Endothelial cell of umbilical vein (primary cell): ENCODE results near the gene MRGPRD. TPM values are rescaled to one million over a fixed set of nuclear protein-coding genes. Genes with fewer than 3 reads are reported as not detected.
A peak's percentile ranks its signal among the peaks of the same experiment; 100 is the strongest.

Experiments used
- BruUV-seq: library from RNA; stranded (reverse); fragments of 400-500 nt; replicated peaks from 2 replicates; lab custom pipeline; 2021; lab: Mats Ljungman, UMichigan
- CTCF ChIA-PET: fragments of 300-600, 350-600 bp; sonication (Branson Sonifier 250); formaldehyde crosslinking; loops from one replicate; lab custom pipeline; 2021; ENCODE audit warnings: antibody characterized with exemption, inconsistent platforms; lab: Charles Lee
- POLR2A ChIA-PET: fragments of 300-600, 350-600 bp; sonication (Branson Sonifier 250); formaldehyde crosslinking; loops from one replicate; lab custom pipeline; 2021; ENCODE audit warnings: antibody characterized with exemption, inconsistent platforms; lab: Charles Lee
- DNase-seq: peaks from one replicate; pipeline ENCODE4 v3.0.0-alpha.2; 2011; ENCODE audit warnings: low read depth, low spot score
- FAIRE-seq: peaks from 2 replicates; lab custom pipeline; 2011; peaks lifted over from hg19 to GRCh38; lab: Jason Lieb, UNC
- H2AFZ ChIP-seq: 2 replicates; pipeline ENCODE4 v1.6.0; 2012; ENCODE audit warnings: low read depth, low read length, control low read depth, inconsistent platforms
- H3K27ac ChIP-seq: 2 replicates; pipeline ENCODE4 v1.5.1; 2011; ENCODE audit warnings: low read depth, mild to moderate bottlenecking, control low read depth, low read length, moderate library complexity; ENCODE audit not compliant: insufficient read depth
- H3K27me3 ChIP-seq, 2 experiments: 2 replicates each; pipeline versions ENCODE4 v1.6.0 to v1.6.1; 2011; ENCODE audit warnings: low read length in 2 of 2, mixed read lengths in 1 of 2; ENCODE audit not compliant: control insufficient read depth in 2 of 2, insufficient read depth in 2 of 2
- H3K36me3 ChIP-seq, 2 experiments: 2 replicates in 1 of 2; 3 replicates in 1 of 2; pipeline ENCODE4 v1.5.1; 2011; ENCODE audit warnings: low read length in 2 of 2, mild to moderate bottlenecking in 1 of 2, moderate library complexity in 1 of 2; ENCODE audit not compliant: control insufficient read depth in 2 of 2, insufficient read depth in 2 of 2; ENCODE audit errors: extremely low read depth in 1 of 2
- H3K4me1 ChIP-seq: 3 replicates; pipeline ENCODE4 v1.5.1; 2011; ENCODE audit warnings: mild to moderate bottlenecking, low read length; ENCODE audit not compliant: control insufficient read depth, insufficient read depth; ENCODE audit errors: extremely low read depth
- H3K4me2 ChIP-seq: 2 replicates; pipeline ENCODE4 v1.6.1; 2011; ENCODE audit warnings: low read length, control low read depth, mixed read lengths; ENCODE audit not compliant: insufficient read depth
- H3K4me3 ChIP-seq, 3 experiments: fragments of 200-600 bp in 1 of 3; sonication (generic), shearing (Covaris generic) in 1 of 3; replicated peaks in 1 of 3; 2 replicates each; pipeline ENCODE4 v1.5.1; 2011 to 2016; ENCODE audit warnings: control low read depth in 3 of 3, low read length in 3 of 3, mild to moderate bottlenecking in 2 of 3, inconsistent platforms in 1 of 3, low read depth in 1 of 3, moderate library complexity in 1 of 3; ENCODE audit not compliant: insufficient read depth in 1 of 3
- H3K79me2 ChIP-seq: 2 replicates; pipeline ENCODE4 v1.6.0; 2012; ENCODE audit warnings: low read length, inconsistent platforms; ENCODE audit not compliant: control insufficient read depth, insufficient read depth
- H3K9ac ChIP-seq: replicated peaks from 2 replicates; pipeline ENCODE3; 2011; ENCODE audit warnings: low read length, control low read depth; ENCODE audit not compliant: insufficient read depth; ENCODE audit errors: extremely low read depth
- H3K9me1 ChIP-seq: replicated peaks from 3 replicates; pipeline ENCODE4 v1.6.0; 2011; ENCODE audit warnings: mild to moderate bottlenecking, low read length; ENCODE audit not compliant: control insufficient read depth, insufficient read depth; ENCODE audit errors: extremely low read depth
- H3K9me3 ChIP-seq: replicated peaks from 2 replicates; pipeline ENCODE4 v1.5.1; 2012; ENCODE audit warnings: low read length, inconsistent platforms; ENCODE audit not compliant: control insufficient read depth, insufficient read depth
- H4K20me1 ChIP-seq: replicated peaks from 2 replicates; pipeline ENCODE3; 2011; ENCODE audit warnings: mild to moderate bottlenecking, low read length; ENCODE audit not compliant: control insufficient read depth, insufficient read depth; ENCODE audit errors: extremely low read depth
- EZH2 ChIP-seq: IDR thresholded peaks from 2 replicates; pipeline ENCODE4 v1.6.1; 2012; ENCODE audit warnings: borderline replicate concordance, low read depth, mild to moderate bottlenecking, moderate library complexity, low read length, inconsistent platforms; ENCODE audit not compliant: severe bottlenecking
- FOS ChIP-seq: IDR thresholded peaks from 2 replicates; pipeline ENCODE4 v1.6.1; 2011; ENCODE audit warnings: mild to moderate bottlenecking, low read length, moderate library complexity, borderline replicate concordance; ENCODE audit not compliant: insufficient read depth
- GATA2 ChIP-seq: IDR thresholded peaks from 2 replicates; pipeline ENCODE4 v1.7.0; 2011; ENCODE audit warnings: low read depth, mild to moderate bottlenecking, moderate library complexity, mixed read lengths, low read length; ENCODE audit not compliant: insufficient read length, insufficient read depth
- JUN ChIP-seq: IDR thresholded peaks from 2 replicates; pipeline ENCODE4 v1.6.1; 2011; ENCODE audit warnings: borderline replicate concordance, low read depth; ENCODE audit not compliant: insufficient read length, insufficient read depth
- MYC ChIP-seq: IDR thresholded peaks from one replicate; pipeline ENCODE4 v1.6.1; 2011; ENCODE audit warnings: mild to moderate bottlenecking, low read depth, low read length
- POLR2A ChIP-seq: IDR thresholded peaks from 2 replicates; pipeline ENCODE4 v1.6.1; 2012; ENCODE audit warnings: low read depth, mild to moderate bottlenecking, control low read depth, low read length
- POLR2AphosphoS5 ChIP-seq: IDR thresholded peaks from 2 replicates; pipeline ENCODE4 v1.6.1; 2012; ENCODE audit warnings: low read depth, mild to moderate bottlenecking, control low read depth, low read length, moderate library complexity; ENCODE audit not compliant: insufficient read depth
- dilution Hi-C: fragments of 300-500 bp; cut with MboI; formaldehyde crosslinking; loops from one replicate; pipeline ENCODE4 v1.15.0; 2019; ENCODE audit warnings: low sequenced_read_pairs; ENCODE audit not compliant: extremely low pct_ligation_motif_present
- intact Hi-C: fragments of 100-400 bp; cut with micrococcal nuclease; formaldehyde crosslinking; loops from one replicate; pipeline ENCODE4 v1.10.0; 2022
- polyA plus RNA-seq, 4 experiments: library from polyadenylated mRNA; depleted of rRNA in 3 of 4; stranded (reverse) in 3 of 4; unstranded in 1 of 4; fragments of >200 nt; gene quantifications; 2 replicates each; pipeline versions ENCODE4 v1.2.1 to v1.2.3, GENCODE V29; 2011 to 2012; ENCODE audit warnings: missing spikeins in 1 of 4
- total RNA-seq: library from RNA; stranded (reverse); gene quantifications from 2 replicates; pipeline ENCODE4 v1.2.3, GENCODE V29; 2021
- TF ChIP-seq, protein P1 (sequence below): IDR thresholded peaks from 2 replicates; pipeline ENCODE4 v1.6.1; 2011; ENCODE audit not compliant: insufficient read depth, insufficient read length
- TF ChIP-seq, protein P2 (sequence below), 2 donors: IDR thresholded peaks; 1 replicate in 1 of 2; 2 replicates in 1 of 2; pipeline ENCODE4 v1.5.1; 2011; ENCODE audit warnings: low read length in 2 of 2, mild to moderate bottlenecking in 2 of 2, moderate library complexity in 2 of 2, control low read depth in 1 of 2, inconsistent platforms in 1 of 2, low read depth in 1 of 2; ENCODE audit not compliant: insufficient read depth in 1 of 2; ENCODE audit errors: extremely low read depth in 1 of 2

The MRGPRD gene
- total and polyA plus RNA-seq, 2 donors (not counting 3 experiments of a cell fraction or from before 2014, with no cell fraction given): not detected

DNA sequence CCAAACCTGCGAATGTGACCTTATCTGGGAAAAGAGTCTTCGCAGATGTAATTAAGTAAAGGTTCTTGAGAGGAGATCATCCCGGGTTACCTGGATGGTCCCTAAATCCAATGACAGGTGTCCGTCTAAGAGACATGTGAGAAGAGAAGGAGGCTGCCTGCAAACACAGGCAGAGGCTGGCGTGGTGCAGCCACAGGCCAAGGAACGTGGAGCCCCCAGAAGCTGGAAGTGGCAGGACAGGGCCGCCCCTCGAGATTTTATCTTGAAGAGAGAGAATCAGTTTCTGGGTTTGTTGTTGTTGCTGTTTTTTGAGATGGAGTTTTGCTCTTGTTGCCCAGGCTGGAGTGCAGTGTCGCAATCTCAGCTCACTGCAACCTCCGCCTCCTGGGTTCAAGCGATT lies 33.6 kb downstream of the MRGPRD start:
- dilution Hi-C loops (no loop called here), intact Hi-C loops (no loop called here)
- Histone ChIP-seq H3K36me3 (no peaks in the 10 kb centered on the region), H3K27ac (no peak overlapping the region), H3K4me3 (no peak overlapping the region), H4K20me1 (no peaks in the 10 kb centered on the region), H3K4me2 (no peak overlapping the region), H3K4me1 (no peaks in the 10 kb centered on the region), H3K9ac (no peak overlapping the region), H3K9me1 (no peaks in the 10 kb centered on the region), H2AFZ (no peak overlapping the region), H3K9me3 (no peaks in the 10 kb centered on the region), H3K79me2 (no peaks in the 10 kb centered on the region), H3K27me3 (no peaks in the 10 kb centered on the region)
- FAIRE-seq: no peak
- ChIA-PET CTCF (interaction anchor here (1.3 kb wide), 1 partner anchor 10 kb away, joined by 3 read pairs; no protein-coding TSS in a partner anchor), POLR2A (no interaction called here)
- no TSS peak for BruUV-seq
- no peak for DNase-seq
- TF ChIP-seq GATA2: no peak

DNA sequence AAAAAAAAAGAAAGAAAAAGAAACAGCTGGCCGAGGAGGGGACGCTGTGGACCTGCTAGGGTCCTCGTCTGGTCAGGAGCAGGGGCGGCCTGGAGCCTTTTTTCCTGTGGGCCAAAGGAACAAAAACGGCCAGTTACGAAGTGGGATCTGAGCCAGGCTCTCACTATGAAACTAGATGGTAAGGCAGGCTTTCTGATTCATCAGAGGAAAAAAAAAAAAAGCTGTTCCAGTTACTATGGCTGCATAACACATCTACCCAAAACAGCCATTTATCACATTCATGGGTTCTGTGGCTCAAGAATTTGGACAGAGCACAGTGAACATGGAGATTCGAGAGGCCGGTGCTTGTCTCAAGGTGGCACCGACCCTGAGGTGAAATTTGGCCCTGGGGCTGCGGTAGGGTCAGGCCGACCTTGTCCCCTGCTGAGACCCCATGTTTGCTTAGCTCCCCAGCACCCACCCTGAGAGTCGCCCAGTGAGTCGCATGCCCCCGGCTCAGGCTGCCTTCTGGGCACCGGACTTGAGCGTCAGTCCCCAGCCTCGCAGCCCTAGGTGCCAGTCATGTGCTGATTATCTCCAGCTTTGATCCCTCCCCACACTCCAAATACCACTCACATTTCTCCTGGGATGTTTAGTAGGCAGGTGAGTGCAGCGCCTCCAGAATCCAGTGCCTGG lies 34.2 kb downstream of the MRGPRD start:
- dilution Hi-C loops: no loop called here
- no peak overlapping the region for H3K4me2 ChIP-seq
- TF ChIP-seq, protein P1, sequence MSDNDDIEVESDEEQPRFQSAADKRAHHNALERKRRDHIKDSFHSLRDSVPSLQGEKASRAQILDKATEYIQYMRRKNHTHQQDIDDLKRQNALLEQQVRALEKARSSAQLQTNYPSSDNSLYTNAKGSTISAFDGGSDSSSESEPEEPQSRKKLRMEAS: no peak
- TF ChIP-seq POLR2AphosphoS5 (no peak), JUN (no peak), FOS (no peak), EZH2 (no peak), POLR2A (no peak), GATA2 (no peak), MYC (no peak)
- TF ChIP-seq, protein P2, sequence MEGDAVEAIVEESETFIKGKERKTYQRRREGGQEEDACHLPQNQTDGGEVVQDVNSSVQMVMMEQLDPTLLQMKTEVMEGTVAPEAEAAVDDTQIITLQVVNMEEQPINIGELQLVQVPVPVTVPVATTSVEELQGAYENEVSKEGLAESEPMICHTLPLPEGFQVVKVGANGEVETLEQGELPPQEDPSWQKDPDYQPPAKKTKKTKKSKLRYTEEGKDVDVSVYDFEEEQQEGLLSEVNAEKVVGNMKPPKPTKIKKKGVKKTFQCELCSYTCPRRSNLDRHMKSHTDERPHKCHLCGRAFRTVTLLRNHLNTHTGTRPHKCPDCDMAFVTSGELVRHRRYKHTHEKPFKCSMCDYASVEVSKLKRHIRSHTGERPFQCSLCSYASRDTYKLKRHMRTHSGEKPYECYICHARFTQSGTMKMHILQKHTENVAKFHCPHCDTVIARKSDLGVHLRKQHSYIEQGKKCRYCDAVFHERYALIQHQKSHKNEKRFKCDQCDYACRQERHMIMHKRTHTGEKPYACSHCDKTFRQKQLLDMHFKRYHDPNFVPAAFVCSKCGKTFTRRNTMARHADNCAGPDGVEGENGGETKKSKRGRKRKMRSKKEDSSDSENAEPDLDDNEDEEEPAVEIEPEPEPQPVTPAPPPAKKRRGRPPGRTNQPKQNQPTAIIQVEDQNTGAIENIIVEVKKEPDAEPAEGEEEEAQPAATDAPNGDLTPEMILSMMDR (IDR thresholded peaks at IDR 0.05; ENCODE audit: extremely low read depth in 1 of 2, insufficient read depth in 1 of 2, low read depth in 1 of 2, low read length in 2 of 2): no peak

More for the DNA sequence above, 34.2 kb downstream of the MRGPRD start:
- intact Hi-C loops: no loop called here
- Histone ChIP-seq H3K27me3 (no peaks in the 10 kb centered on the region), H4K20me1 (no peaks in the 10 kb centered on the region), H3K9me1 (no peaks in the 10 kb centered on the region), H3K9me3 (no peaks in the 10 kb centered on the region), H3K27ac (no peak overlapping the region), H3K36me3 (no peaks in the 10 kb centered on the region), H2AFZ (no peak overlapping the region), H3K79me2 (no peaks in the 10 kb centered on the region), H3K4me3 (no peak overlapping the region), H3K4me1 (no peaks in the 10 kb centered on the region), H3K9ac (no peak overlapping the region)
- ChIA-PET POLR2A (no interaction called here), CTCF (interaction anchor here (0.8 to 1.3 kb wide), 2 partner anchors 10 to 11 kb away, joined by 3 to 4 read pairs; no protein-coding TSS in a partner anchor)
- BruUV-seq: no TSS peak
- no peak for FAIRE-seq
- DNase-seq: peak; percentile 53
